Transverse colon (tissue), 4 donors: ENCODE measurements around the gene SLC16A12.

Source experiments
- CTCF ChIP-seq, 5 experiments: fragments of 200-600 bp in 3 of 5; fragments of 450-650 bp in 2 of 5; sonication (generic) in 3 of 5; IDR thresholded peaks; 1 replicate in 2 of 5; 2 replicates in 3 of 5; pipeline ENCODE4 v1.5.1; 2016 to 2017; ENCODE audit warnings: antibody characterized with exemption in 5 of 5, inconsistent platforms in 3 of 5, mild to moderate bottlenecking in 2 of 5, moderate library complexity in 1 of 5
- POLR2AphosphoS5 ChIP-seq, 3 donors: sonication (generic); formaldehyde crosslinking; IDR thresholded peaks; one replicate each; pipeline ENCODE4 v1.6.1; 2016; ENCODE audit warnings: antibody characterized with exemption in 3 of 3

GRCh38 chr10:89525556-89525955 lies 9.8 kb downstream of the SLC16A12 start:
- no peak for TF ChIP-seq CTCF (IDR thresholded peaks at IDR 0.05)
- no peak for TF ChIP-seq POLR2AphosphoS5 (IDR thresholded peaks at IDR 0.05)
